Stomach (tissue), 9 donors: ENCODE measurements around the gene OFD1. TPM values are rescaled to one million over a fixed set of nuclear protein-coding genes. Genes with fewer than 3 reads are reported as not detected.

Source experiments
- DNase-seq, 2 donors: peaks; one replicate each; pipeline versions ENCODE4 v3.0.0 to v3.0.0-alpha.2; 2013 to 2019
- H3K27ac ChIP-seq, 5 donors: fragments of 200-600 bp in 4 of 5; sonication (generic) in 4 of 5; one replicate each; pipeline ENCODE4 v1.5.1; 2013 to 2019; ENCODE audit warnings: mild to moderate bottlenecking in 1 of 5, moderate library complexity in 1 of 5
- H3K27me3 ChIP-seq, 3 donors: fragments of 200-600 bp; sonication (generic); one replicate each; pipeline ENCODE4 v1.5.1; 2017 to 2019; ENCODE audit warnings: mixed run types in 1 of 3
- H3K36me3 ChIP-seq, 4 donors: fragments of 200-600 bp; sonication (generic); 1 replicate in 3 of 4; 2 replicates in 1 of 4; pipeline ENCODE4 v1.5.1; 2016 to 2019
- H3K4me1 ChIP-seq, 4 donors: fragments of 200-600 bp; sonication (generic); one replicate each; pipeline ENCODE4 v1.5.1; 2016 to 2019
- H3K4me3 ChIP-seq, 4 donors: fragments of 200-600 bp; sonication (generic) in 3 of 4; one replicate each; pipeline ENCODE4 v1.5.1; 2016 to 2019; ENCODE audit warnings: mild to moderate bottlenecking in 1 of 4
- H3K9me3 ChIP-seq, 4 donors: fragments of 200-600 bp; sonication (generic); one replicate each; pipeline ENCODE4 v1.5.1; 2016 to 2019
- EP300 ChIP-seq: sonication (generic); formaldehyde crosslinking; IDR thresholded peaks from one replicate; pipeline ENCODE4 v1.6.1; 2017; ENCODE audit warnings: antibody characterized with exemption
- POLR2A ChIP-seq, 4 donors: fragments of 450-650 bp; IDR thresholded peaks; one replicate each; pipeline ENCODE4 v1.6.1; 2016; ENCODE audit warnings: antibody characterized with exemption in 4 of 4, control low read depth in 2 of 4, mild to moderate bottlenecking in 1 of 4, moderate library complexity in 1 of 4
- POLR2AphosphoS5 ChIP-seq, 3 donors: sonication (generic); formaldehyde crosslinking; IDR thresholded peaks; one replicate each; pipeline ENCODE4 v1.6.1; 2016; ENCODE audit warnings: antibody characterized with exemption in 3 of 3
- WGBS, 5 donors: extraction: QIAGEN DNeasy Blood & Tissue Kit in 3 of 5; methylation state at CpG; one replicate each; pipeline versions ENCODE4 v1.1.5 to v1.1.7; 2013 to 2018; 5-methylcytosine and 5-hydroxymethylcytosine counted together
- intact Hi-C: fragments of 100-400 bp; cut with DNase I; formaldehyde crosslinking; loops from one replicate; pipeline ENCODE4 v1.15.1; 2023; ENCODE audit warnings: low total_unique reads
- polyA plus RNA-seq, 3 donors: library from polyadenylated mRNA; stranded (reverse); fragments of 200-250 nt; gene quantifications; one replicate each; pipeline ENCODE4 v1.2.3, GENCODE V29; 2013
- total RNA-seq, 5 donors: library from RNA; depleted of rRNA; stranded (reverse); fragments of >200 nt; gene quantifications; one replicate each; pipeline versions ENCODE4 v1.1.0 to v1.2.3, GENCODE V29; 2014 to 2016
- TF ChIP-seq, protein P1 (sequence below), 7 experiments: fragments of 450-650 bp in 4 of 7; fragments of 200-600 bp in 3 of 7; sonication (generic) in 3 of 7; IDR thresholded peaks; one replicate each; pipeline ENCODE4 v1.5.1; 2016 to 2019; ENCODE audit warnings: antibody characterized with exemption in 7 of 7, control low read depth in 2 of 7, mild to moderate bottlenecking in 1 of 7
- donor health status: healthy with polysubstance abuse.
- donor health status: Bipolar disorder and iron deficiency.
- donor health status: healthy.

Gene OFD1
- total and polyA plus RNA-seq, 8 donors, result 15.6 to 144 (median 49.5) TPM

DNA sequence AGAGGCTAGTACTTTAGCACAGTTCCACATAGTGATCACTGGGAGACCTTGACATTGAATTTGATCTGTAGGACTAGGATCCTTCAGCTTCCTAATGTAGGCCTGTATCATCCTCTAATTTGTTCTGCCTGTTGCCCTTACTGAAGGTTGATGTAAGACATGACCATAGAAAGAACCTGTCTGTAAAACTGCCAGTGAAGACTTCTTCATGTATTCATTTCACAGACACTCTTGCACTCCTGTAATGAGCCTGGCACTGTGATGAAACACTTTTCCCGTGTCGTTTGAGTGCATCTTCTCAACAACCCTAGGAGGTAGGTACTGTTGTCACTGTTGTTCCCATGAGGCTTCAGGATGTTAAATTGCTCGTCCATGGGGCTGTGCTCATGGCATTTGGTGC lies 31.0 kb upstream of the OFD1 start:
- intact Hi-C loops, result no loop called here
- Histone ChIP-seq H3K9me3 (no peaks in the 10 kb centered on the region), H3K36me3 (peaks cover 0 to 10% (median 4%) of the 10 kb centered on the region in 4 donors), H3K27me3 (no peaks in the 10 kb centered on the region), H3K27ac (no peak overlapping the region), H3K4me1 (peaks cover 3 to 35% (median 18%) of the 10 kb centered on the region in 4 donors), H3K4me3 (no peak overlapping the region)
- no peak for DNase-seq
- 59 to 76% (median 66%) methylated on average over 3 of the region's 3 CpGs for WGBS, 5 donors
- TF ChIP-seq EP300, result no peak
- no peak for TF ChIP-seq POLR2AphosphoS5 (IDR thresholded peaks at IDR 0.05)
- TF ChIP-seq POLR2A (IDR thresholded peaks at IDR 0.05), result no peak
- TF ChIP-seq, protein P1, sequence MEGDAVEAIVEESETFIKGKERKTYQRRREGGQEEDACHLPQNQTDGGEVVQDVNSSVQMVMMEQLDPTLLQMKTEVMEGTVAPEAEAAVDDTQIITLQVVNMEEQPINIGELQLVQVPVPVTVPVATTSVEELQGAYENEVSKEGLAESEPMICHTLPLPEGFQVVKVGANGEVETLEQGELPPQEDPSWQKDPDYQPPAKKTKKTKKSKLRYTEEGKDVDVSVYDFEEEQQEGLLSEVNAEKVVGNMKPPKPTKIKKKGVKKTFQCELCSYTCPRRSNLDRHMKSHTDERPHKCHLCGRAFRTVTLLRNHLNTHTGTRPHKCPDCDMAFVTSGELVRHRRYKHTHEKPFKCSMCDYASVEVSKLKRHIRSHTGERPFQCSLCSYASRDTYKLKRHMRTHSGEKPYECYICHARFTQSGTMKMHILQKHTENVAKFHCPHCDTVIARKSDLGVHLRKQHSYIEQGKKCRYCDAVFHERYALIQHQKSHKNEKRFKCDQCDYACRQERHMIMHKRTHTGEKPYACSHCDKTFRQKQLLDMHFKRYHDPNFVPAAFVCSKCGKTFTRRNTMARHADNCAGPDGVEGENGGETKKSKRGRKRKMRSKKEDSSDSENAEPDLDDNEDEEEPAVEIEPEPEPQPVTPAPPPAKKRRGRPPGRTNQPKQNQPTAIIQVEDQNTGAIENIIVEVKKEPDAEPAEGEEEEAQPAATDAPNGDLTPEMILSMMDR (IDR thresholded peaks at IDR 0.05), result no peak

- TF ChIP-seq EP300 (no peak), POLR2AphosphoS5 (IDR thresholded peaks at IDR 0.05) (no peak), POLR2A (IDR thresholded peaks at IDR 0.05) (no peak)
- TF ChIP-seq, protein P1 (IDR thresholded peaks at IDR 0.05), result no peak
- WGBS, 5 donors, result 54 to 86% (median 60%) methylated on average over 4 of the region's 4 CpGs
- H3K9me3 ChIP-seq, result no peaks in the 10 kb centered on the region
- no peaks in the 10 kb centered on the region for H3K27me3 ChIP-seq
- H3K4me3 ChIP-seq, result no peak overlapping the region
- H3K27ac ChIP-seq, result no peak overlapping the region
- H3K4me1 ChIP-seq, result no peaks in the 10 kb centered on the region
- peaks cover 0 to 66% (median 48%) of the 10 kb centered on the region in 4 donors for H3K36me3 ChIP-seq
- intact Hi-C loops, result no loop called here
- DNase-seq, result no peak
Measured at GRCh38 chrX:13711141-13711540, 23.4 kb upstream of the OFD1 start.

GRCh38 chrX:13716455-13716854 lies 18.1 kb upstream of the OFD1 start:
- H3K9me3 ChIP-seq, result no peaks in the 10 kb centered on the region
- peaks cover 0 to 77% (median 46%) of the 10 kb centered on the region in 4 donors for H3K36me3 ChIP-seq
- no peak overlapping the region for H3K27ac ChIP-seq
- no peak for TF ChIP-seq POLR2AphosphoS5 (IDR thresholded peaks at IDR 0.05)
- TF ChIP-seq POLR2A (IDR thresholded peaks at IDR 0.05), result no peak
- TF ChIP-seq, protein P1 (IDR thresholded peaks at IDR 0.05), result no peak
- no peak for TF ChIP-seq EP300
- H3K27me3 ChIP-seq, result no peaks in the 10 kb centered on the region
- intact Hi-C loops, result no loop called here
- DNase-seq, result no peak
- H3K4me3 ChIP-seq, result no peak overlapping the region
- peaks cover 0 to 17% (median 4%) of the 10 kb centered on the region in 4 donors for H3K4me1 ChIP-seq
- 85 to 94% (median 89%) methylated on average over 9 of the region's 9 CpGs for WGBS, 5 donors

DNA sequence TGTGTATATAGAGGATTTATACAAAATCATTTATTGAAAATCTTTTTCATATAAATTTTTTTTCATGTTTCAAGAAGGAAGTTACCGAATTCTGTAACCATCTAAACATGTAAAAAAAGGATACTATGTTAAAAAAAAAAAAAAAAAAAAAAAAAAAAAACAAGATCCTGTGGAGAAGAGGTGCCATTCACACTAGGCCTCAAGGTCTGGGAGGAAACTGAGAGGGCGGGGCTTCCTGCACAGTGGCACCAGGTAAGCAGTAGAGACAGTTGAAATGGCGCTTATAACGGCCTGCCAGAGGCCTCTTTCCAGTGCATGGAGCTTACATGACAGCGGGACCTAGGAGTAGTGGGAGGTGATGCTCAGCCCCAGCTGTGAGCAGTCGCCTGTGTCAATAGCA lies 17.6 kb upstream of the OFD1 start:
- Histone ChIP-seq H3K4me1 (peaks cover 0 to 21% (median 6%) of the 10 kb centered on the region in 4 donors), H3K27ac (peak overlapping the region in 2 of 5 donors; percentile 53 to 59), H3K36me3 (peaks cover 0 to 72% (median 42%) of the 10 kb centered on the region in 4 donors), H3K9me3 (no peaks in the 10 kb centered on the region), H3K4me3 (no peak overlapping the region), H3K27me3 (no peaks in the 10 kb centered on the region)
- WGBS, 5 donors, result 81 to 92% (median 88%) methylated on average over 5 to 6 of the region's 6 CpGs
- intact Hi-C loops, result no loop called here
- TF ChIP-seq, protein P1 (IDR thresholded peaks at IDR 0.05), result no peak
- no peak for TF ChIP-seq POLR2AphosphoS5 (IDR thresholded peaks at IDR 0.05)
- peak in 1 of 2 donors; percentile 29 for DNase-seq
